K562 (cell line): ENCODE measurements around the gene CCDC28A. TPM values are rescaled to one million over a fixed set of nuclear protein-coding genes. Genes with fewer than 3 reads are reported as not detected.

Experiments used
- ATAC-seq: fragments of 200-7000 bp; cut with Tn5 transposase; 3 replicates; pipeline ENCODE4 v1.9.1; 2020; ENCODE audit warnings: moderate library complexity
- BruUV-seq: library from RNA; stranded (reverse); fragments of 400-500 nt; replicated peaks from 2 replicates; lab custom pipeline; 2021; lab: Mats Ljungman, UMichigan
- CTCF ChIA-PET: fragments of 300-600 bp; formaldehyde crosslinking; extraction: SDS; loops from one replicate; lab custom pipeline; 2021; ENCODE audit warnings: low intra/inter-chr PET ratio; lab: Yijun Ruan, JAX
- POLR2A ChIA-PET: fragments of 300-600, 350-650 bp; sonication (Branson Sonifier 250); formaldehyde crosslinking; extraction: SDS; loops from one replicate; lab custom pipeline; 2021; ENCODE audit warnings: antibody characterized with exemption, inconsistent platforms; lab: Yijun Ruan, JAX
- DNase-seq, 4 experiments: peaks; one replicate each; pipeline versions ENCODE4 v3.0.0 to v3.0.0-alpha.2; 2011 to 2018; ENCODE audit warnings: low spot score in 3 of 4, mixed read lengths in 3 of 4; ENCODE audit errors: extremely low read depth in 1 of 4
- FAIRE-seq: peaks from 2 replicates; lab custom pipeline; 2011; peaks lifted over from hg19 to GRCh38; lab: Jason Lieb, UNC
- H2AFZ ChIP-seq: 2 replicates; pipeline ENCODE4 v1.6.0; 2011; ENCODE audit warnings: low read depth, low read length, control low read depth, inconsistent platforms
- H3K27ac ChIP-seq: fragments of 200-600 bp; 3 replicates; pipeline ENCODE4 v1.8.0; 2011; ENCODE audit warnings: low read depth, mild to moderate bottlenecking, control low read depth, inconsistent platforms, low read length, moderate library complexity, mixed read lengths; ENCODE audit errors: extremely low read depth
- H3K27me3 ChIP-seq, 2 experiments: fragments of 300-600 bp in 1 of 2; 2 replicates in 1 of 2; 3 replicates in 1 of 2; pipeline versions ENCODE4 v1.6.0 to v1.8.0; 2011; ENCODE audit warnings: inconsistent platforms in 2 of 2, low read length in 2 of 2, mild to moderate bottlenecking in 1 of 2, mixed read lengths in 1 of 2, moderate library complexity in 1 of 2; ENCODE audit not compliant: control insufficient read depth in 2 of 2, insufficient read depth in 2 of 2
- H3K36me3 ChIP-seq: fragments of 300-600 bp; 3 replicates; pipeline ENCODE4 v1.8.0; 2011; ENCODE audit warnings: mild to moderate bottlenecking, low read length, inconsistent platforms; ENCODE audit not compliant: control insufficient read depth, insufficient read depth
- H3K4me1 ChIP-seq, 2 experiments: fragments of 200-600 bp in 1 of 2; replicated peaks in 1 of 2; 2 replicates in 1 of 2; 3 replicates in 1 of 2; pipeline versions ENCODE4 v1.5.1 to v1.8.0; 2011; ENCODE audit warnings: inconsistent platforms in 2 of 2, low read length in 2 of 2, mild to moderate bottlenecking in 1 of 2, mixed read lengths in 1 of 2, moderate library complexity in 1 of 2; ENCODE audit not compliant: control insufficient read depth in 2 of 2, insufficient read depth in 2 of 2
- H3K4me2 ChIP-seq: 2 replicates; pipeline ENCODE4 v1.6.1; 2011; ENCODE audit warnings: low read length, control low read depth, inconsistent platforms, mixed read lengths; ENCODE audit not compliant: insufficient read depth
- H3K4me3 ChIP-seq: fragments of 200-600 bp; sonication (generic), shearing (Covaris generic); 2 replicates; pipeline ENCODE4 v1.5.1; 2016; ENCODE audit warnings: control low read depth, inconsistent platforms
- H3K79me2 ChIP-seq: fragments of 200-600 bp; 3 replicates; pipeline ENCODE4 v1.8.0; 2011; ENCODE audit warnings: low read length, inconsistent platforms; ENCODE audit not compliant: control insufficient read depth, insufficient read depth
- H3K9ac ChIP-seq, 2 experiments: 2 replicates each; pipeline versions ENCODE4 v1.6.0 to v1.6.1; 2011; ENCODE audit warnings: low read depth in 2 of 2, low read length in 2 of 2, control low read depth in 1 of 2, inconsistent platforms in 1 of 2, mild to moderate bottlenecking in 1 of 2, mixed read lengths in 1 of 2; ENCODE audit not compliant: insufficient read depth in 1 of 2
- H3K9me1 ChIP-seq: one replicate; pipeline ENCODE4 v1.6.0; 2011; ENCODE audit warnings: inconsistent platforms, mild to moderate bottlenecking, low read length, moderate library complexity; ENCODE audit not compliant: control insufficient read depth, insufficient read depth
- H3K9me3 ChIP-seq: replicated peaks from 2 replicates; pipeline ENCODE4 v1.5.1; 2011; ENCODE audit warnings: low read depth, low read length, inconsistent platforms; ENCODE audit not compliant: control insufficient read depth, insufficient read depth
- H4K20me1 ChIP-seq: replicated peaks from 2 replicates; pipeline ENCODE4 v1.6.1; 2011; ENCODE audit warnings: low read length, inconsistent platforms, mixed read lengths; ENCODE audit not compliant: control insufficient read depth, insufficient read depth
- GTF3C2 ChIP-seq: IDR thresholded peaks from 3 replicates; pipeline ENCODE4 v1.6.1; 2011; ENCODE audit warnings: borderline replicate concordance, mild to moderate bottlenecking, moderate library complexity; ENCODE audit not compliant: insufficient read length; ENCODE audit errors: extremely low read depth
- PHB2 ChIP-seq: fragments of 450-650 bp; IDR thresholded peaks from 2 replicates; pipeline ENCODE4 v1.6.1; 2017; ENCODE audit warnings: low read depth
- THRAP3 ChIP-seq: fragments of 450-650 bp; IDR thresholded peaks from 2 replicates; pipeline ENCODE4 v1.6.1; 2016; ENCODE audit warnings: mild to moderate bottlenecking, inconsistent platforms, borderline replicate concordance
- WGBS: fragments of 100-300 bp; shearing (Covaris generic); methylation state at CpG from one replicate; pipeline ENCODE4 v1.1.6; 2016; ENCODE audit warnings: low coverage, mixed read lengths; ENCODE audit not compliant: insufficient coverage; ENCODE audit errors: missing lambda C conversion rate; 5-methylcytosine and 5-hydroxymethylcytosine counted together
- in situ Hi-C: fragments of 300-500 bp; cut with MboI; formaldehyde crosslinking; loops from 4 replicates; pipeline ENCODE4 v1.15.0; 2018; ENCODE audit warnings: inconsistent platforms, mixed read lengths
- intact Hi-C: fragments of 100-400 bp; cut with micrococcal nuclease; formaldehyde crosslinking; loops from 2 replicates; pipeline ENCODE4 v1.14.2; 2022
- polyA plus RNA-seq, 8 experiments: library from polyadenylated mRNA; depleted of rRNA in 4 of 8; stranded (reverse) in 5 of 8; unstranded in 3 of 8; fragments of >200 nt; fragmentation: Nextera tagmentation in 2 of 8; fragmentation: Illumina TruSeq in 1 of 8; extraction: Ambion mirVana in 2 of 8; extraction: Trizol in 1 of 8; gene quantifications; 2 replicates each; pipeline versions ENCODE4 v1.2.1 to v1.2.3, GENCODE V29; 2011 to 2014; ENCODE audit warnings: inconsistent platforms in 1 of 8, missing spikeins in 1 of 8
- total RNA-seq, 7 experiments: library from RNA; depleted of rRNA in 6 of 7; stranded (reverse); fragments of >200 nt in 6 of 7; fragmentation: Illumina TruSeq in 2 of 7; extraction: Trizol in 2 of 7; gene quantifications; 2 replicates each; pipeline versions ENCODE4 v1.2.1 to v1.2.3, GENCODE V29; 2011 to 2021; ENCODE audit warnings: low replicate concordance in 1 of 7

Gene CCDC28A
- total and polyA plus RNA-seq, 9 of the 15 experiments (the other 6 are each of a cell fraction or from before 2014, with no cell fraction given) = 12.6 to 35.5 (median 19.1) TPM

GRCh38 chr6:138818496-138819194, 45.1 kb downstream of the CCDC28A start:
- Histone ChIP-seq H3K9me1 (no peaks in the 10 kb centered on the region), H3K4me3 (no peak overlapping the region), H3K4me2 (no peak overlapping the region), H2AFZ (no peak overlapping the region), H3K9ac (no peak overlapping the region), H3K27me3 (peaks cover 33 to 37% of the 10 kb centered on the region in 2 experiments), H3K9me3 (no peaks in the 10 kb centered on the region), H3K36me3 (no peaks in the 10 kb centered on the region), H3K27ac (no peak overlapping the region), H4K20me1 (no peaks in the 10 kb centered on the region), H3K4me1 (no peaks in the 10 kb centered on the region), H3K79me2 (no peaks in the 10 kb centered on the region)
- ChIA-PET CTCF (interaction anchor here (0.6 to 0.8 kb wide), 2 partner anchors 153 to 169 kb away, joined by 3 read pairs; partner anchors contain the start of gene REPS1), POLR2A (interaction anchor here (0.6 kb wide), 1 partner anchor 10 kb away, joined by 3 read pairs; no protein-coding TSS in a partner anchor)
- BruUV-seq = no TSS peak
- no peak for DNase-seq
- ATAC-seq = no peak
- no peak for FAIRE-seq
- intact Hi-C loops = no loop called here
- in situ Hi-C loops = loop anchor here (5.0 to 10.0 kb wide), 3 partner anchors 169 to 539 kb away; partner anchors contain the start of gene REPS1
- TF ChIP-seq THRAP3 (no peak), PHB2 (no peak), GTF3C2 (no peak)
- WGBS = 3% methylated on average over 10 of the region's 10 CpGs
